ENCODE results near the gene KRTAP4-6.

KRTAP4-6 gene

GRCh38 chr17:41098042-41098441 is 42.3 kb downstream of the KRTAP4-6 start, which contains the start of gene KRTAP4-8:
TSS of gene KRTAP4-8 (minus strand) at chr17:41098142. CDS start at chr17:41098084, 58 bp downstream.
- Histone ChIP-seq H3K4me2 (ENCODE audit: low read length) (no peak within 1 kb of the TSS), H3F3A (ENCODE audit: insufficient read depth, low read length) (no peaks in the 10 kb centered on the region), H3K9me2 (ENCODE audit: low read depth, low read length) (no peaks in the 10 kb centered on the region), H3K9ac (ENCODE audit: low read length) (no peak within 1 kb of the TSS), H3K4me1 (ENCODE audit: insufficient read depth, low read length, severe bottlenecking) (no peaks in the 10 kb centered on the region), H3K36me3 (ENCODE audit: insufficient read depth, low read length) (no peaks in the 10 kb centered on the region), H3K27ac (ENCODE audit: low read depth, low read length, poor library complexity, severe bottlenecking) (no peak within 1 kb of the TSS), H3K79me2 (ENCODE audit: insufficient read depth, low read length) (no peaks in the 10 kb centered on the region), H4K20me1 (ENCODE audit: insufficient read depth, low read length) (no peaks in the 10 kb centered on the region), H2AFZ (ENCODE audit: low read length) (no peak within 1 kb of the TSS), H3K27me3 (ENCODE audit: insufficient read depth, low read length) (no peaks in the 10 kb centered on the region), H3K4me3 (ENCODE audit: low read depth, low read length, poor library complexity, severe bottlenecking) (no peak within 1 kb of the TSS), H3K9me3 (ENCODE audit: low read length) (no peaks in the 10 kb centered on the region)
- TF ChIP-seq CTCF (IDR thresholded peaks at IDR 0.05; ENCODE audit: low read length) (no peak), EZH2 (IDR thresholded peaks at IDR 0.05; ENCODE audit: borderline replicate concordance, low read length) (no peak)

- Histone ChIP-seq H4K20me1 (ENCODE audit: insufficient read depth, low read length) (no peaks in the 10 kb centered on the region), H3K4me1 (ENCODE audit: insufficient read depth, low read length, severe bottlenecking) (no peaks in the 10 kb centered on the region), H3K9me3 (ENCODE audit: low read length) (no peaks in the 10 kb centered on the region), H3K4me2 (ENCODE audit: low read length) (no peak overlapping the region), H3K4me3 (ENCODE audit: low read depth, low read length, poor library complexity, severe bottlenecking) (no peak overlapping the region), H3F3A (ENCODE audit: insufficient read depth, low read length) (no peaks in the 10 kb centered on the region), H3K27me3 (ENCODE audit: insufficient read depth, low read length) (no peaks in the 10 kb centered on the region), H3K79me2 (ENCODE audit: insufficient read depth, low read length) (no peaks in the 10 kb centered on the region), H3K27ac (ENCODE audit: low read depth, low read length, poor library complexity, severe bottlenecking) (no peak overlapping the region), H3K36me3 (ENCODE audit: insufficient read depth, low read length) (no peaks in the 10 kb centered on the region), H3K9me2 (ENCODE audit: low read depth, low read length) (no peaks in the 10 kb centered on the region), H3K9ac (ENCODE audit: low read length) (no peak overlapping the region), H2AFZ (ENCODE audit: low read length) (no peak overlapping the region)
- TF ChIP-seq EZH2 (IDR thresholded peaks at IDR 0.05; ENCODE audit: borderline replicate concordance, low read length), result no peak
- TF ChIP-seq CTCF (IDR thresholded peaks at IDR 0.05; ENCODE audit: low read length), result no peak
Measured at GRCh38 chr17:41096055-41096454, 44.3 kb downstream of the KRTAP4-6 start.
